Ishikawa (cell line): ENCODE data around the gene C12orf42.

Source experiments
- CEBPB ChIP-seq: IDR thresholded peaks from 2 replicates; pipeline ENCODE4 v1.6.1; 2012
- CREB1 ChIP-seq: IDR thresholded peaks from 2 replicates; pipeline ENCODE4 v1.6.1; 2012; ENCODE audit warnings: low read depth
- EGR1 ChIP-seq: IDR thresholded peaks from 2 replicates; pipeline ENCODE4 v1.6.1; 2012
- RAD21 ChIP-seq: IDR thresholded peaks from 2 replicates; pipeline ENCODE4 v1.6.1; 2012; ENCODE audit warnings: low read depth
- TAF1 ChIP-seq: IDR thresholded peaks from 2 replicates; pipeline ENCODE4 v1.6.1; 2012; ENCODE audit warnings: low read depth, mild to moderate bottlenecking
- TEAD4 ChIP-seq: IDR thresholded peaks from 2 replicates; pipeline ENCODE4 v1.6.1; 2012
- YY1 ChIP-seq: IDR thresholded peaks from 2 replicates; pipeline ENCODE4 v1.6.1; 2012; ENCODE audit warnings: low read depth
- ZBTB7A ChIP-seq: IDR thresholded peaks from 2 replicates; pipeline ENCODE4 v1.6.1; 2012; ENCODE audit warnings: low read depth
- TF ChIP-seq, protein P1 (sequence below): IDR thresholded peaks from 2 replicates; pipeline ENCODE4 v1.6.1; 2012
- TF ChIP-seq, protein P2 (sequence below): IDR thresholded peaks from 2 replicates; pipeline ENCODE4 v1.6.1; 2012

DNA sequence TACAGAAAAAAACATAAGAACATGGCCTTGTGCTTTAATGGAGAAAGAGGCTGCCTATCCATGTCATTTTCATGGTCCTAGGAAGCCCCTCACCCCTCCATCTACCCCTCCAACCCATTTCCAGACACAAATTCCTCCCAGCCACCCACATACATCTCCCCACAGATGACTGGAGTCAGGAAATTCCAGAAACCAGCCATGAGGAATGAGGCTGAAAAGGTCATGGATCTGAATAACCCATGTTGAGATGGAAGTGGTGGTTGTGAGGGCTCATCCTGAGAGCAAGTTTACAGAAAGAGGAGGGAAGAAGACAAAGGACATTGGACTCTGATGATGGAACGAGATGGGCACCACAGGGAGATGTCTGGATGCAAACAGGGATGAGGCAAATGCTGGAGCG is 23.9 kb upstream of the C12orf42 start:
- no peak for TF ChIP-seq TEAD4
- TF ChIP-seq TAF1: no peak
- TF ChIP-seq RAD21: no peak
- no peak for TF ChIP-seq ZBTB7A
- TF ChIP-seq, protein P1, sequence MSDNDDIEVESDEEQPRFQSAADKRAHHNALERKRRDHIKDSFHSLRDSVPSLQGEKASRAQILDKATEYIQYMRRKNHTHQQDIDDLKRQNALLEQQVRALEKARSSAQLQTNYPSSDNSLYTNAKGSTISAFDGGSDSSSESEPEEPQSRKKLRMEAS: no peak
- TF ChIP-seq YY1: no peak
- TF ChIP-seq CEBPB: no peak
- TF ChIP-seq, protein P2, sequence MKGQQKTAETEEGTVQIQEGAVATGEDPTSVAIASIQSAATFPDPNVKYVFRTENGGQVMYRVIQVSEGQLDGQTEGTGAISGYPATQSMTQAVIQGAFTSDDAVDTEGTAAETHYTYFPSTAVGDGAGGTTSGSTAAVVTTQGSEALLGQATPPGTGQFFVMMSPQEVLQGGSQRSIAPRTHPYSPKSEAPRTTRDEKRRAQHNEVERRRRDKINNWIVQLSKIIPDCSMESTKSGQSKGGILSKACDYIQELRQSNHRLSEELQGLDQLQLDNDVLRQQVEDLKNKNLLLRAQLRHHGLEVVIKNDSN: no peak
- no peak for TF ChIP-seq CREB1
- no peak for TF ChIP-seq EGR1
